Measurements from ENCODE around the gene PKP4. TPM values are rescaled to one million over a fixed set of nuclear protein-coding genes. Genes with fewer than 3 reads are reported as not detected.

Gene PKP4
- total RNA-seq, 8 experiments from 2014 or later = 17.8 to 43.0 (median 29.1) TPM

GRCh38 chr2:158635961-158636601 is 179.3 kb downstream of the PKP4 start:
- ATAC-seq (replicated peaks in 6 of 8) = no peak
- Histone ChIP-seq H3K4me3 (no peak overlapping the region), H3K27ac (no peak overlapping the region), H3K4me1 (replicated peaks in 1 of 2) (no peaks in the 10 kb centered on the region)
- in situ Hi-C loops (cut with MboI; ENCODE audit: low pct_unique_long_range_greater_than_20kb in 2 of 9, low sequenced_read_pairs in 9 of 9, unreplicated experiment in 9 of 9) = no loop called here
- WGBS, 10 experiments = 86 to 100% (median 92%) methylated on average over 2 to 3 of the region's 3 CpGs

DNA sequence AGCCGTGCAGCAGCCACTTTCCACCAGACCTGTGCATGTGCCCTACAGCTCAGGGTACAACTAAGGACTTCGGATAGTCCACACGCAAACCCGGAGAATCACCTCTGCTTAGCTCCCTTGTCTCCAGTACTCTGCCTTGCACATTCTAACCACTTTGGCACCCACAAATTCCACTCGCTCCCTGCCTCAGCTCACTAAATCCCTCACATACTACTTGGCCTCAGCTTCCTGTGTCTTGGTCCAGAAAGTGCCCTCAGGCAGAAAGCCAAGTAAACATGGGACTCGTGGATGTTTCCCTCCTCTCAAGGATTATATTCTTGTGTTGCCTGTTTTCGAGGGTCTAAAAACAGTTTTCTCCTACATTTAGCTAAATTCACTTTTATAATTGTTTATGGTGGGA is 180.6 kb downstream of the PKP4 start:
- in situ Hi-C loops (cut with MboI; ENCODE audit: low pct_unique_long_range_greater_than_20kb in 2 of 9, low sequenced_read_pairs in 9 of 9, unreplicated experiment in 9 of 9) = no loop called here
- Histone ChIP-seq H3K27ac (no peak overlapping the region), H3K4me1 (replicated peaks in 1 of 2) (no peaks in the 10 kb centered on the region), H3K4me3 (no peak overlapping the region)
- WGBS, 10 experiments = 78 to 100% (median 98%) methylated on average over 1 to 6 of the region's 7 CpGs; no CpG with 5 or more reads in 2 of the 10 experiments
- ATAC-seq (replicated peaks in 6 of 8) = no peak

DNA sequence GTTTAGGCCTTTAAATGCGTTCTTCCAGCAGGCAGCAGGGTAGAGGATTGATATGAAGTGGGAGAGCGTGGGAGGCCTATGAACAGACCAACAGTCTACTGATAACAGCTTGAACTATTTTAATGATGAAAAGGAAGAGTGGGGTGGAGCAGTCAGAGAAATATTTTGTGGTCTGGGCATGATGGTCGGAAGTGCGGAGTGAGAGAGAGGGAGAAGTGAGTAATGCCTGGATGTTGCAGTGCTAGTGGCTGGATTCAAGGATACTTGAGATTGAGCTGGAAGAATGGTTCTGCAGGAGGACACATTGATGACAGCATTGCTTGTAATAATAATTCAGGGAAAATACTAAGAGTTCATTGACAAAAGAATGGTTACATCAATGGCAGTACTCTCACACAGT is 187.4 kb downstream of the PKP4 start:
- in situ Hi-C loops (cut with MboI; ENCODE audit: low pct_unique_long_range_greater_than_20kb in 2 of 9, low sequenced_read_pairs in 9 of 9, unreplicated experiment in 9 of 9) = no loop called here
- Histone ChIP-seq H3K4me3 (no peak overlapping the region), H3K4me1 (replicated peaks in 1 of 2) (no peaks in the 10 kb centered on the region), H3K27ac (no peak overlapping the region)
- 17 to 100% (median 80%) methylated on average over 1 to 4 of the region's 4 CpGs; no CpG with 5 or more reads in 3 of the 10 experiments for WGBS, 10 experiments
- ATAC-seq (replicated peaks in 6 of 8) = peak in 3 of 8 experiments; percentile 27 to 53 (median 29)

DNA sequence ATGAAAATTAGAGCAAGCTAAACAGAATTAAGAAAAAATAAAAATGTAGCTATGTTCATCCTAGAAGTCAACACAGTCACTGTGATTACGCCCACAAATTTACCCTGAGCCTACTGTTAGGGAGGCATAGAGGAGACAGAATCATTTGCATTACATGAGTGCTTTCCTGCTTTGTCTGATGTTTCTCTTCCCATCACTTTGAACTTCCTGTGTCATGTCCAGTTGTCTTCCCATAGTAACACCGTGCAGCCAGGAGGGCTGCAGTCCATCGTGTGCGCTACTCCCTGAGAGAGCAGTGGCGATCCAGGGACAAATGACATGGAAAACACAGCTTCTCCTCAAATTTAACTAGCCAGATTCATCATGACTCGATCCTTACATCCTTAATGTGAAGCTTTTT is 188.5 kb downstream of the PKP4 start:
- in situ Hi-C loops (cut with MboI; ENCODE audit: low pct_unique_long_range_greater_than_20kb in 2 of 9, low sequenced_read_pairs in 9 of 9, unreplicated experiment in 9 of 9) = no loop called here
- WGBS, 10 experiments = 80 to 100% (median 95%) methylated on average over 1 to 6 of the region's 6 CpGs
- peak in 4 of 8 experiments; percentile 47 to 77 (median 50) for ATAC-seq (replicated peaks in 6 of 8)
- no peaks in the 10 kb centered on the region for H3K4me1 ChIP-seq (replicated peaks in 1 of 2)
- H3K27ac ChIP-seq = no peak overlapping the region
- no peak overlapping the region for H3K4me3 ChIP-seq

DNA sequence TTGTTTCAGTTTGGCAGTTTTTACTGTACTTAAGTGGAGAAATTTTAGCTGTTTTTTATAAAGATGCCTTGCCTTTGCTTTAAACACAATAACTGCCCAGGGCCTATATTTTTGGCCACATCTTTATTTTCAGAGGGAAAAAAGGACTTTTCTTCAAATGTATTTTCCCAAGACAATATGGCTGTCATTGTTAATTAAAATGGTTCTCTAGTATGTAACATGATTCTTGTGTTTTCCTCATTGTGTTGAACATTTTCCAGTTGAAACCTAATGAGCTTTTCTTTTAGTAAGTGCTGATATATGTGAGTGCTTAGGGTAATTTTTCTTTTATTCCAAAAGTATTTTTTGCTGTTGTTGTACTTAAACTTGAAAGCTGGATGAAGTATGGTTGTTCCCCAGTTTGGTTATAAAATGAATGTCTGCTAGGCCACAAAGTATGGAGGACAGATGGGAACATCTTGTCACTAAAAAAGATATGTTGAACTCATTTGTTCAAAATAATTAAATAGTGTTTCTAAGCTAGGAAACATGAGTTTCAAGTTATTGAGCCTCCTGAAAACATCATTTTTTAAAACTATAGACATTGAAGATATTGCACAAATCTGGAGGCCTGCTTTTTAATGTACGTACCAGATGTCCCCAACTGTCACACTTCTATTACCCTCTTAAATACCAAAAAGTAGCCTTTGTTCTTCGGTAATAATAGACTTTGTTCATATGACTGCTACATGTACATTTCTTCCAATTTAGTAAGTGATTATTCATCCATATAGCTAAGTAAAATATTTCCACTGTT is 190.9 kb downstream of the PKP4 start:
- 72 to 100% (median 90%) methylated on average over 1 to 2 of the region's 2 CpGs; no CpG with 5 or more reads in 3 of the 10 experiments for WGBS, 10 experiments
- in situ Hi-C loops (cut with MboI; ENCODE audit: low pct_unique_long_range_greater_than_20kb in 2 of 9, low sequenced_read_pairs in 9 of 9, unreplicated experiment in 9 of 9) = no loop called here
- no peaks in the 10 kb centered on the region for H3K4me1 ChIP-seq (replicated peaks in 1 of 2)
- ATAC-seq (replicated peaks in 6 of 8) = no peak
- H3K27ac ChIP-seq = no peak overlapping the region
- no peak overlapping the region for H3K4me3 ChIP-seq

DNA sequence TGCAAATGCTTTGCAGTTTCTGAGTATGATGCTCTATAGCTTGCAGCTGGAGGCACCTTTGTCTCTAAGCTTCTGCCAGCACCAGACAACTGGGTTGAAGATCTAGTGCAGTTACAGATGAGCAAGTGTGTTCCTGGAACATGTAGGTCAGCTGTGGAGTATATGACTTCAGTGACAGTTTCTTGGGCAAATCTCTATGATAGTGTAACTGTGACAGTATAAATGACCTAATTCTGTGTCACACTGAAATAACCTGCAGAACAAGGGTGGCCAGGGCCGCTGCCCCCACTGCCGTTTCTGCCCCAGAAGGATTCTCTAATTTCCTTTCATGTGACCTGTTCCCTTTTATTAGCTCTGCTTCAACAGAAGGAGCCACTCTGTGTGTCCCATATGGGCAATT is 193.1 kb downstream of the PKP4 start:
- no peak overlapping the region for H3K27ac ChIP-seq

DNA sequence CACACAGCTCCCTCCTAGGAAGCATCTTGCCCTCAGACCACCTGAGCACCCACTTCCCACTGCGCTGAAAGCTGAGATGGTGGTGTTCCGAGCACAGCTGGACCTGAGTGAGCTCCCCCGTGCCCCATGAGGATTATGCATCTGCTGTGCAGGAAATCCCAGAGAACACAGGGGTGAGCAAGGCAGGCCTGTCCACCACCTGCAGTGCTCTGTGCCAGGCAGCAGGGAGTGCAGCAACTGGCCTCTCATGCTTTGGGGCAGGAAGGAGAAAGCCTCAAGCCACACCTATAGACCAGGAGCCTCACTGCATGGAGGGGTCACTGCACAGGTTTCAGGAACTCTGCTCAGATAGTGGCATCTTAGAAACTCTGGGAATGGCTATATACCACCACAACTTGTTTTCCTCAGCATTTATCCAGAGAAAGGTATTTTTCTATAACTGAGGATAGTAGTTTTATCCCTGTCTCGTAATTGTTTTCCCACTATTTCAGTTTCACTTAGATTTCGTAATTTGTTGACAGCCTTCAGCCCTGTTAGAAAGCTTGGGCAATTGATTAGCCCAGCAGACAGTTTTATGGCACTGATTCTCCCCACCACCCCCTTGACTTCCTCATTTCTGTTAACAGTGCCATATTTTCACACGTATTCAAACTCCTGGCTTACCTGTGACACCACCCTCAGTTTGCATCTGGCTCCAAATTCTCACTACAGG is 194.1 kb downstream of the PKP4 start:
- H3K4me1 ChIP-seq (replicated peaks in 1 of 2) = no peaks in the 10 kb centered on the region
- no peak overlapping the region for H3K4me3 ChIP-seq
- H3K27ac ChIP-seq = no peak overlapping the region
- in situ Hi-C loops (cut with MboI; ENCODE audit: low pct_unique_long_range_greater_than_20kb in 2 of 9, low sequenced_read_pairs in 9 of 9, unreplicated experiment in 9 of 9) = no loop called here
- ATAC-seq (replicated peaks in 6 of 8) = peak in 1 of 8 experiments; percentile 31
- 77 to 100% (median 94%) methylated on average over 2 to 5 of the region's 6 CpGs; no CpG with 5 or more reads in 3 of the 10 experiments for WGBS, 10 experiments

More for the DNA sequence above, 193.1 kb downstream of the PKP4 start:
- ATAC-seq (replicated peaks in 6 of 8) = peak in 2 of 8 experiments; percentile 37 to 74
- H3K4me1 ChIP-seq (replicated peaks in 1 of 2) = no peaks in the 10 kb centered on the region
- H3K4me3 ChIP-seq = no peak overlapping the region
- in situ Hi-C loops (cut with MboI; ENCODE audit: low pct_unique_long_range_greater_than_20kb in 2 of 9, low sequenced_read_pairs in 9 of 9, unreplicated experiment in 9 of 9) = no loop called here
- 50 to 100% (median 80%) methylated on average over 1 to 2 of the region's 2 CpGs; no CpG with 5 or more reads in 3 of the 10 experiments for WGBS, 10 experiments

DNA sequence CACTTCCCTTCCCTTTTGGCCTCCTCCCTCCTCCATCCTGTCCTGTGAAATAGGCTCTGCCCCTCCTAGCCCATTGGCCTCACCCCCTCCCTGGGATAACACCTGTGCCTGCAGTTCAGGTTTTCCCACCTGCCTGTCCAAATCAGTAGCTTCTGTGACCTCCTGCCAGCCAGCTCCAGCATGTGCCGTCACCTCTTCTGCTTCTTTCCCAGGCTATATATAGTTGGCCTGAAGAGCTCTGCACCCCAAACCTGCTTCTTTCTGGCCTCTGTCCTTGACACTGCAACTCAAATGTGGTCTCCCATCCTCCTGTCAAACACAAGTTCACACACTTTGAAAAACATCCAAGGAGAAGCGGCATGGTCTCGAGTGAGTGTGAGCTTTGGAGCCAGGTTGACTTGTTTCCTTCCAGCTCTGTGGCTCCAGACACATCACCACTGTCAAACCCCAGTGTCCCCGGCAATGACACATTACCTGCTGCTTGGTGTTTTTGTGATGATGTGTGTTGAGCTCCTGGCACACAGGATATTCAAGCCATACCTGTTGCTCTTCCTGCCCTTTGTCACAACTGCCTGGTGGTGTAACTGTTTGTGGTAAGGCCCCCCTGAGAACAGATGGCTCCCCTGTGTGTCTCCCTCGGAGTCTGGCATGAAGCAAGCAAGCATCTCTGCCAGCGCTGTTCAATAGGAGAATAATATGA is 194.8 kb downstream of the PKP4 start:
- in situ Hi-C loops (cut with MboI; ENCODE audit: low pct_unique_long_range_greater_than_20kb in 2 of 9, low sequenced_read_pairs in 9 of 9, unreplicated experiment in 9 of 9) = no loop called here
- ATAC-seq (replicated peaks in 6 of 8) = no peak
- H3K4me3 ChIP-seq = no peak overlapping the region
- H3K4me1 ChIP-seq (replicated peaks in 1 of 2) = no peaks in the 10 kb centered on the region
- no peak overlapping the region for H3K27ac ChIP-seq
- 83 to 100% (median 94%) methylated on average over 1 to 6 of the region's 6 CpGs; no CpG with 5 or more reads in 2 of the 10 experiments for WGBS, 10 experiments

DNA sequence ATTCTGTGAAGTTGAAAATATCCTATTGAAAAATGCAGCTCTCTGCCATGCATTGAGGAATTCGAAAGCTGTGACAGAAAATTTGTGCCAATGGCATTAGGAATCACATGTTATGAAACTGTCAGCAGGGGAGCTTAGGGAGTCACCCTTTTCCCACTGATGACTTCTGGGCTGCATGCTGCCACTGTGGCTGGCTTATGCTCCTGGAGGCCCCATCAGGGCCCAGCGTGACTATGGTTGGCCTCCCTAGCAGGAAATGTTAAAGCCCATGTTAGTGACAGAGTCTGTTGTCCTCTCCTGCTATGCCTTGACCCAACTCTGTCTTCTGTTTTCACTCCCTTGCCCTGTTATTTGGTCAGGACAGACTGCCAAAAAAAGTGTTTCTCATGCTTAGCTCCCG is 198.9 kb downstream of the PKP4 start:
- in situ Hi-C loops (cut with MboI; ENCODE audit: low pct_unique_long_range_greater_than_20kb in 2 of 9, low sequenced_read_pairs in 9 of 9, unreplicated experiment in 9 of 9) = no loop called here
- WGBS, 10 experiments = 0 to 100% (median 64%) methylated on average over 1 to 3 of the region's 3 CpGs; no CpG with 5 or more reads in 2 of the 10 experiments
- ATAC-seq (replicated peaks in 6 of 8) = peak in 1 of 8 experiments; percentile 98

GRCh38 chr2:158656492-158657229 is 199.9 kb downstream of the PKP4 start:
- in situ Hi-C loops (cut with MboI; ENCODE audit: low pct_unique_long_range_greater_than_20kb in 2 of 9, low sequenced_read_pairs in 9 of 9, unreplicated experiment in 9 of 9) = no loop called here
- no peak overlapping the region for H3K4me3 ChIP-seq
- WGBS, 10 experiments = 0 to 100% (median 97%) methylated on average over 1 to 9 of the region's 10 CpGs; no CpG with 5 or more reads in 2 of the 10 experiments
- no peak for ATAC-seq (replicated peaks in 6 of 8)
- no peak overlapping the region for H3K27ac ChIP-seq
- H3K4me1 ChIP-seq (replicated peaks in 1 of 2) = no peaks in the 10 kb centered on the region

More for the DNA sequence above, 198.9 kb downstream of the PKP4 start:
- Histone ChIP-seq H3K4me3 (no peak overlapping the region), H3K27ac (no peak overlapping the region), H3K4me1 (replicated peaks in 1 of 2) (no peaks in the 10 kb centered on the region)

DNA sequence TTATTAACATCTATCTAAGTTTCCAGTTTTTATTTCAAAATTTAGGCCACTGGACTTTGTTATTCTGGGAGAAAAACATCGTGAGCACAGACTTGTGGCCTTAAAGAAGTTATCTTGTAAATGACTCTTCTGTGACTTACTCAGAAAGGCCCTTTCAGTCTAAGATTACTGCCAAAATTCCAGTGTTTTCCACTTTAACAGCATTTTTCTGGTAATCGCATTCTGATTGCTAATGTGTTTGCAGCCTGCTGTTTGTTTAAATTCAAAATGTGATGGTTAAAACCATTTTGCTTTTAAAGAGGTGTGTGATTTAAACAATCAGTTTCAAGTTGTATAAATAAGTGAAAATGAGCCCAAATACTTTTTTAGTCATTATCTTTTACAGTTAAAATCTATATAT is 201.6 kb downstream of the PKP4 start:
- no peak for ATAC-seq (replicated peaks in 6 of 8)
- in situ Hi-C loops (cut with MboI; ENCODE audit: low pct_unique_long_range_greater_than_20kb in 2 of 9, low sequenced_read_pairs in 9 of 9, unreplicated experiment in 9 of 9) = no loop called here
- 64 to 100% (median 93%) methylated on average over 1 to 2 of the region's 2 CpGs for WGBS, 10 experiments
- H3K27ac ChIP-seq = no peak overlapping the region
- no peak overlapping the region for H3K4me3 ChIP-seq
- H3K4me1 ChIP-seq (replicated peaks in 1 of 2) = no peaks in the 10 kb centered on the region

- Histone ChIP-seq H3K4me1 (replicated peaks in 1 of 2) (no peaks in the 10 kb centered on the region), H3K4me3 (no peak overlapping the region), H3K27ac (no peak overlapping the region)
- in situ Hi-C loops (cut with MboI; ENCODE audit: low pct_unique_long_range_greater_than_20kb in 2 of 9, low sequenced_read_pairs in 9 of 9, unreplicated experiment in 9 of 9) = no loop called here
- WGBS, 10 experiments = 57 to 100% (median 86%) methylated on average over 1 of the region's 1 CpG; no CpG with 5 or more reads in 5 of the 10 experiments
- ATAC-seq (replicated peaks in 6 of 8) = no peak
These were observed 202.7 kb downstream of the PKP4 start for GRCh38 chr2:158659483-158659882.

Data from motor neuron (in vitro differentiated cells).